Brain microvascular endothelial cell (primary cell): Measurements from ENCODE around the gene MBD3L2B.

Experiments used
- DNase-seq: peaks from one replicate; pipeline ENCODE4 v3.0.0-alpha.2; 2020
- H3K27ac ChIP-seq: fragments of 250-450 bp; sonication (Bioruptor Pico); 2 replicates; pipeline ENCODE4 v1.5.1; 2020; ENCODE audit warnings: mild to moderate bottlenecking, moderate library complexity
- H3K27me3 ChIP-seq: fragments of 250-450 bp; sonication (Bioruptor Pico); replicated peaks from 2 replicates; pipeline ENCODE4 v1.5.1; 2020; ENCODE audit warnings: mild to moderate bottlenecking
- H3K36me3 ChIP-seq: fragments of 250-450 bp; sonication (Bioruptor Pico); replicated peaks from 2 replicates; pipeline ENCODE4 v1.5.1; 2020; ENCODE audit warnings: mild to moderate bottlenecking
- H3K4me3 ChIP-seq: 2 replicates; pipeline ENCODE4 v1.5.1; 2011; ENCODE audit warnings: low read depth, mild to moderate bottlenecking, control low read depth, low read length, moderate library complexity
- CTCF ChIP-seq: IDR thresholded peaks from 2 replicates; pipeline ENCODE4 v1.5.1; 2011; ENCODE audit warnings: low read depth, mild to moderate bottlenecking, moderate library complexity, low read length, control low read depth, inconsistent platforms; ENCODE audit errors: missing control alignments
- in situ Hi-C: cut with HindIII; loops from 2 replicates; pipeline ENCODE4 v1.10.0; 2017; ENCODE audit warnings: low sequenced_read_pairs, low pct_ligation_motif_present

The MBD3L2B gene

GRCh38 chr19:6976197-6976596, 45.0 kb downstream of the MBD3L2B start:
- in situ Hi-C loops: no loop called here
- Histone ChIP-seq H3K27ac (no peak overlapping the region), H3K36me3 (no peaks in the 10 kb centered on the region), H3K4me3 (no peak overlapping the region), H3K27me3 (no peaks in the 10 kb centered on the region)
- DNase-seq: no peak
- TF ChIP-seq CTCF: no peak

GRCh38 chr19:6971366-6971765, 49.9 kb downstream of the MBD3L2B start:
- in situ Hi-C loops: no loop called here
- no peaks in the 10 kb centered on the region for H3K36me3 ChIP-seq
- DNase-seq: no peak
- TF ChIP-seq CTCF: no peak
- no peak overlapping the region for H3K27ac ChIP-seq
- no peak overlapping the region for H3K4me3 ChIP-seq
- H3K27me3 ChIP-seq: no peaks in the 10 kb centered on the region

- DNase-seq: no peak
- Histone ChIP-seq H3K36me3 (no peaks in the 10 kb centered on the region), H3K27ac (no peak overlapping the region), H3K27me3 (no peaks in the 10 kb centered on the region), H3K4me3 (no peak overlapping the region)
- no peak for TF ChIP-seq CTCF
- in situ Hi-C loops: no loop called here
Observed at GRCh38 chr19:6970443-6970842, 50.8 kb downstream of the MBD3L2B start.

GRCh38 chr19:6970021-6970420, 51.2 kb downstream of the MBD3L2B start:
- no peaks in the 10 kb centered on the region for H3K27me3 ChIP-seq
- no peak overlapping the region for H3K27ac ChIP-seq
- H3K4me3 ChIP-seq: no peak overlapping the region
- no peak for DNase-seq
- no peak for TF ChIP-seq CTCF
- H3K36me3 ChIP-seq: no peaks in the 10 kb centered on the region
- in situ Hi-C loops: no loop called here

- in situ Hi-C loops: no loop called here
- no peak for DNase-seq
- Histone ChIP-seq H3K27me3 (no peaks in the 10 kb centered on the region), H3K27ac (no peak overlapping the region), H3K36me3 (no peaks in the 10 kb centered on the region), H3K4me3 (no peak overlapping the region)
- TF ChIP-seq CTCF: no peak
Observed at GRCh38 chr19:6969490-6969889, 51.7 kb downstream of the MBD3L2B start.
